ENCODE results near the gene PCDHGA1.

DNA sequence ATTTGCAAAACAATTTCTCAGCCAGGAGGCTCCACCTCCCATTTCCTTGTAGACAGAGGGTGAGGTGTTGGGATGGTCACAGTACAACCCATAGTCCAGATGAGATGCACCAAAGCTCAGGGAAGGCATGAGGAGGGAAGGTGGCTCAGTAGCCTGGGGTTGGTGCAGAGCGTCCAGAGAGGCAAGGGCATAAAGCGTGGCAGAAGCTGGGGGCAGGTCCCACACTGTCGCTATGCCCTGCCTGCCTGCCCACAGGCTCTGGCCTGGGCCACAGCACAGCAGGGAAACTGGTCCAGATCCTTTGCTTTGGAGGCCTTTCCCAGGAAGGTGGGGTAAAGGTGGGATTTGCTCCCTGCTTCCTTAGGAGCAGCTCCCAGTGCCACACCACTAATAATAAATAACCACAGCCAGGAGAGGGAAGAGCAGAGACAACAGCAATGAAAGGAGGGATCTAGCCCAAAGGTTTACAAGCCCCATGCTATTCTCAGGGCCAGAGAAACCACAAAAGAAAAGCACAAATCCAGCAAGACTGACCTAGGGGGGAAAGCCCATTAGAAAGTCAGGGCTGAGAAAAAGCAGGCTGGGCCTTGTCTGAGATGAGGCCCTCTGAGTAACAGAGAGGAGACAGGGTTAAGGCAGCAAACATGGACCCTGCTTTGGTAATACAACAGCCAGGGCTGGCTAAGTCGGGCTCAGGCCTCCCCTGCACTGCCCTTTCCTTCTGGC lies 185.8 kb downstream of the PCDHGA1 start:
- TF ChIP-seq EZH2 (IDR thresholded peaks at IDR 0.05), result no peak
- TF ChIP-seq, protein P1, sequence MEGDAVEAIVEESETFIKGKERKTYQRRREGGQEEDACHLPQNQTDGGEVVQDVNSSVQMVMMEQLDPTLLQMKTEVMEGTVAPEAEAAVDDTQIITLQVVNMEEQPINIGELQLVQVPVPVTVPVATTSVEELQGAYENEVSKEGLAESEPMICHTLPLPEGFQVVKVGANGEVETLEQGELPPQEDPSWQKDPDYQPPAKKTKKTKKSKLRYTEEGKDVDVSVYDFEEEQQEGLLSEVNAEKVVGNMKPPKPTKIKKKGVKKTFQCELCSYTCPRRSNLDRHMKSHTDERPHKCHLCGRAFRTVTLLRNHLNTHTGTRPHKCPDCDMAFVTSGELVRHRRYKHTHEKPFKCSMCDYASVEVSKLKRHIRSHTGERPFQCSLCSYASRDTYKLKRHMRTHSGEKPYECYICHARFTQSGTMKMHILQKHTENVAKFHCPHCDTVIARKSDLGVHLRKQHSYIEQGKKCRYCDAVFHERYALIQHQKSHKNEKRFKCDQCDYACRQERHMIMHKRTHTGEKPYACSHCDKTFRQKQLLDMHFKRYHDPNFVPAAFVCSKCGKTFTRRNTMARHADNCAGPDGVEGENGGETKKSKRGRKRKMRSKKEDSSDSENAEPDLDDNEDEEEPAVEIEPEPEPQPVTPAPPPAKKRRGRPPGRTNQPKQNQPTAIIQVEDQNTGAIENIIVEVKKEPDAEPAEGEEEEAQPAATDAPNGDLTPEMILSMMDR (IDR thresholded peaks at IDR 0.05), result no peak
- TF ChIP-seq EZH2phosphoT487 (IDR thresholded peaks at IDR 0.05), result no peak
